ENCODE data around the gene ARHGAP26.

The ARHGAP26 gene

DNA sequence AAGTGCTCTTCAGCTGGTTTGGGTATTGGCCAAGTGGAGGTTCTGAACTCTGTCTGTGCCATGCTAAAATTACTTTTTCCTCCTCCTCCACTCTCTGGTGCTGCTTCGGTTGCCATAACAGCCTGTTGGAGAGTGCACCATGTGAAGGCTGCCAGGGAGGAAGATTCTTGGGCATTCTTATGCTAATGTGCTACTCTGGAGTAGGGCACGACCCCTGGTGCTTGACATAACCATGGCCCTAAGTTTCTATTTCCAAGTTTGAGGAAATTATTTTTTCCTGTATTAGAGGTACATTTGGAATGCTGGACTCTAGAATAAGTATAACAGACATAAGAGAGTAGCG lies 111.6 kb downstream of the ARHGAP26 start:
- DNase-seq: no peak

DNA sequence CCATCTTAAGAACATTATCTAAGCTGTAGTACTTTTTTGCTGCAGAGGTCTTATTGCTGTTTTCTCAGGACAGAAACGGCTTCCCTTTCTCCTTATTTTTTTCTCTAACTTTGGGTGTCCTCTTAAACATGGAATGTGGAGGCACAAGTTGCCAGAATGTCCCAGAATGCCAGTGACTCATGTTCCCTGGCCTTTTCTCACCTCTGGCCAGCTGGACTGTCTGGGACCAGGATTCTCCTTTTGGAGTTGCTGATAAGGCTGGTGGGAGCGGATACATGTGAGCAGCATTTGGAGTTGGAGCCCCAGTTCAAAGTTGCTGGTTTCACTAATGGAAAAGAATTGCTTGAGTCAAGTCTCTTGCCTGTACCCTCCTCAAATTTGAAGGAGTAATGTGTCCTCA lies 112.8 kb downstream of the ARHGAP26 start:
- DNase-seq: no peak

DNA sequence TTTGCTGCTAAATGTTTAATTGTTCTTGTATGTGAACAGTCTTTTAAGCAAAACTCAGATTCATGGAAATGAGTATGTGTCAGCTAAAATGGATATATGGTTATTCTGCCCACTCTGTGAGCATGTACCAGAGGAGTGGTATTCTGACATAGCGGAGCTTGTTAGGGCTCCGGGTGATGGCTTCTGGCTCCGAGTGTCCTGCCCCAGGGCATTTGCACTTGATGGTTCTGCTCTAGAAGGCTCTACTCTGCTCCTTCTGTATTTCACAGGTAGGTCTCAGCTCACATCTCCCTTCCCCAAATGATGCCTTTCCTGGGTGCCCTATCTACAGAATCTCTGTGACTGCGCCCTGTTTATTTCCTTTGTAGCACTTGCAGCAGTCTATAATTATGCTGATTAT lies 113.3 kb downstream of the ARHGAP26 start:
- no peak for DNase-seq

DNA sequence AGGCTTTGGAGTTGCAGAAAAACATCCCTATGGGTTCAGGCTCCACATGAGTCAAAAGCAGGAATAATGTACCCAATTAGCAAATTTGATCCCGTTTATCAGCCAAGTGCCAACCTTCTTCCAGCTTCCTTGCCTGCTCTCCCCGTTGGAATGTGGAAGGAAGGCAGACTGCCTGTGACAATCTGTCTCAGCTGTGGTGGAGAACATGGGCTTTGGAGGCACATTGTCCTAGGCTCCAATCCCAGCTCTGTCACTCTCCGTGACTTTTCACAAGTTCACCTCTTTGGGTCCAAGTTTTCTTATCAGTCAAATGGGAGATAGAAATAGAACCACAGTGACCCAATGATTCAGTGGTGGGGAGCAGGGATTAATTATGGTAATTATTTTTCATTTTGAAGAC lies 113.9 kb downstream of the ARHGAP26 start:
- DNase-seq: no peak

DNA sequence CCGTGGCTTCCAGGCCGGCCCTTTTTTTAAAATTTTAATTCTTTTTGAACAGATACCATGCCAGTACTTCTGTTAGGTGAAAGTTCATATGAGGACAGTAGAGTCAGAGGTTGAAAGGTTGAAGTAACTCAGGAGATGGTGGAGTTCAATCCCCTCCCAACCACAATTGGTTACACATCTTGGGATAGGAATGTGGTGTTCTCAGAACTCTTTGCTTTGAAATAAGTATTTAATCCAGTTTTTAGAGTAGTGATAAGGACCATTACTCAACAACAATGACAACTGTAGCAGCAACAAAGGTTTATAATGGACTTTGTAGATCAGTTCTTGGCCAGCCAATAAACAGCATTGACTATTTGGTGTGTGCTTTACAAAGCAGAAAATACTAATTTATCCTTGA lies 116.0 kb downstream of the ARHGAP26 start:
- no peak for DNase-seq

DNA sequence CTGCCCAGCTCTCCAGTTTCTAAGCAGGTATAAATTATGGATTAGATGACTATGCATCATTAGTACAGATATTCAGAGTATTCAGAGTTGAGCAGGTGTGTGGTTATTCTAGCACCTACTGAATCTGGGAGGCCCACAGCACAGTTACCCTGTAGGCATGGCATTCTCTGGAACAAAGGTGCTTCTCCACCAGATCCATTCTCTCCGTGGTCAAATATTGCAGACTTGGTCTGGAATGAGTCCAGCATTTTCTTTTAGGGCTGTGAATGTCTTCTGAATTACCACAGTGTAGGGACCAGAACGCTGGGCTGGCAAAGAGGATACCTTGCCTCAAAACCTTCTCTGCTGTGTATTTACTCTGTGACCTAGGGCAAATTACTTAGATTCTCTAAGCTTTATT lies 116.8 kb downstream of the ARHGAP26 start:
- no peak for DNase-seq

DNA sequence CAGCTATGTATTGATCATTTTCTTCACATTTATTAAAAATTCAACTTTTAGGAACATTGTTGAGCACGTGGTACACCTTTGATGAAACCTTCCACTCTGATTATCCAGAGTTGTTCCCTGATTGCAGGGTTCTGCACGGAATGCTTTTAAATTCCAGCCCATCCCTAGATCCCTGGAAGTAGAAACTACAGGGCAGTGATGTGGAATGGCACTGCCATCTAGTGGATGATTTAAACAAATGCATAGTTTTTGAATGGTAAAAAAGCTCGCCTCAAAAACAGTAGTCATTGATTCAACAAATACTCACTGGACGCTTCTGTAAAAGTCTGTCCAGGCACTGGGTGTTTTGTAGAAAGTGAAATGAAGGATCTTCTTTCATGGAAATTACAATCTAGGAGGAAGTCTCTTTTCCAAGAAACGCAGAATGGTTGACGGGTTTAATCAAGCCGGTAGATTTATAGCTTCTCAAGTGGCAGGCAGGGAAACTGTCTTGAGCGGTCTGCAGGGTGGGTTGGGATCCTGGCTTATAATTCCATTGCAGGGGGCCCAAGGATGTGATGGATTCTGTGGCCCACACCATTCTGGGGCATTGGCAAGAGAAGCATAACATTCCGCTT lies 118.4 kb downstream of the ARHGAP26 start:
- DNase-seq: peak; percentile 64

DNA sequence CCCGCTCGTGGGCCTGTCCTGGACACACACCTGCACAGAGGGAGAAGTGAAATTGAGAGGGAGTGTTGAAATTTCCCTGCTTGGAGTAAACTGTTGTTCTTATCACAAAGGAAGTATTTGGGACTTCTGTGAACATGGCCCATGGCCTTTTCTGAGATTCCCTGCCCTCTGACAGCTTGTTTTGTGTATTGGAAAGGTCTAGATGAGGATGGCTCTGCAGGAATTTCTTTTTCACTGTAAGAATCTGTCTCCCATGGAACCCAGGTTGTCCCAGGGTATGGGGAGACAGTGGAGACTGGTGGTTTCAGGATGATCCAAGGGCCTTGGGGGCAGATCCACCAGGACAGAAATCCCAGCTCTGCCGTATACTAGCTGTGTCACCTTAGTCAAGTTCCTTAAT lies 121.8 kb downstream of the ARHGAP26 start:
- DNase-seq: no peak

DNA sequence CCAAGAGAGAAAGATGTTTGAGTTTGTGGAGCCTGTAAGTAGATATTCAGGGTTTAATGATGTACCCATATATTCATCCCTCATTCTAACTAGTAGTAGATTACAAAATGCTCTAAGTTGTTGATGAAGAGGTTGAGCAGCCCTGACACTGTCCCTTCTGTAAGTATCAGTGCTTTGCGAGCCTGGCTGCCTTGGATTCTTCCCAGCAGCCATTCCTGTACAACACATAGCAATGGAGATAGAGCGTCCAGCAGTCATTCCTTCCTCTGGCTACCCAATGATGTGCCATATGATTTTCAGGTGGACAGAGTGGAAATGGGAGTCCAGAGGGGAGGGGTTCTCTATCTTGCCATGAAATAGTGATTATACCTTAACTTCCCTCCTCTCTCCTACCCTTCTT lies 124.1 kb downstream of the ARHGAP26 start:
- no peak for DNase-seq

DNA sequence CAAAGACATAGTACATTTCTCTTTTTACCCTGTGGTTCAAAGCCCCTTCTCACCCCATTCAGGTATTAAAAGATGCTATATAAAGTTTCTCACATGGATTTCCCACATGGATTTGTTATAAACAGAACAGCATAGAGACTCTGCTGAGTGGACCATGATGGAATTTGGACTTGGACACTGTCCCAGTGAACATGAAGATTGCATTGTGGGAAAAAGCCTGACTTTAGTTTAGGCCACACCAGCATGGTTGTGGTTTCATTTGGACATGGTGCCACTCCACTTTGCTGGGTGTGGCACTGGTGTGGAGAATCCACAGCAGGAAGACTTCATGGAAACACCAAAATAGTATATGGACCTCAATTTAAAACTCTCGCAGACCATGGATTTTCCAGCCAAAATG lies 124.6 kb downstream of the ARHGAP26 start:
- peak; percentile 30 for DNase-seq

DNA sequence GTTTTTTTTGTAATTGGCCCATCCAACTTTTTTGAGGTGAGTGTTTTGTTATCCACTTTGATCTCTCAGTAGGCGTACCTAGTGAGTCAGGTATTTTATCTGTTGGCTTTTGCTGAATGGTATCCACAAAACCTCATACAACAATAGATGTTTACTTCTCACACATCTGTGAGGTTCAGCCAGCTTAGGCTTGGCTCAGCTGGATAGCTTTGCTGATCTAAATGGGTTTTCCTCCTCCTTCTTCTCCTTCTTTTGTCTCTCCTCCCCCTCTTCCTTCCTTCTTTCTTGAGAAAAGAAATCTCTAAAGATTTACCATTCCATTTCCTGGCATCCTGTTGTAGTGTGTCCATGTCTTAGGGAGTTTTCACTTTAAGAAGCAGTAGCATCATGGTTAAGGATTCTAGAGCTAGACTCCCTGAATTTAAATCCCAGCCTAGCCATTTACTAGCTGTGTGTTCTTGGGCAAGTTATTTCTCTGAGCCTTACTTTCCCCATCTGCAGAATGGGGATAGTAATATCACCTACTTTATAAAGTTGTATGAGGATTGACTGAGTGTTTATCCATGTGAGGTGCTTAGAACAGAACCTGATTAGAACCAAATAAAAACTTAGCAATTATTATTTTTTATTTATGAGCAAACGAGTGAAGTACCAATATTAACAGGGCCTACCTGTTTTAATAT lies 126.3 kb downstream of the ARHGAP26 start:
- DNase-seq: no peak

DNA sequence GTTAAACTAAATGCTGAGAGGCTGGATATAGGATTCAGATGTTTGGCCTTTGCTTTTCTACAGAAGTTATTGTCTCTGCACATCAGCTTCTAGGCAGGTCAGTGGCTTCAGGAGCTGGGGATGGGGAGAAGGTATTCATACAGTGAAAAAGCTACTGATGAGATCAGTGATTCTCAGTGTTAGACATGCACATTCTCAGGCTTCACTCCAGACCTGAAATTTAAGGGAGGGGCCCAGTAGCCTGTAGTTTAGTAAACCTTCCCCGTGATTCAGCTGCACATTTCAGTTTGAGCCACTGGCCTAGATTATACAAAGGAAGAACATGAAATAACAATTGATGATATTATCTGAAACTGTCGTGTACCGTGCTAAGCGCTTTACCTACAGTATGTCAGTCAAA lies 127.2 kb downstream of the ARHGAP26 start:
- no peak for DNase-seq

DNA sequence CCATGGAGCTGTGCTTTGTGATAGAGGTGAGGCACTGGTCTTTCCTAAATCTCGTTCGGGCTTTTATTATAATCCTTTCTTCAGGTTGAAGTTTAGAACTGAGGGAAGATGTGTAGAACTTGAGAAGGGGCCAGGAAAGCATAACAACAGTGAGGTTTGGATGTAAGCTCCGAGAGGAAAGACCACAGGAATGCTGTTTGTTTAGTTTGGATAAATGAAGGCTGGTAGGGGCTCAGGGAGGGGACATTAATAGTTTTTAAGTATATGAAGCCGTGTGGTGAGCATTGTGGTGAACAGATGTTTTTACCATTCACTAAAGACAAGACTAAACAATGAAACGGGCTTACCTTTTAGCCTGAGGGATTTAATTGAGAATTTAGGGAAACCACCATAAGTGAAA lies 130.8 kb downstream of the ARHGAP26 start:
- peak; percentile 44 for DNase-seq

DNA sequence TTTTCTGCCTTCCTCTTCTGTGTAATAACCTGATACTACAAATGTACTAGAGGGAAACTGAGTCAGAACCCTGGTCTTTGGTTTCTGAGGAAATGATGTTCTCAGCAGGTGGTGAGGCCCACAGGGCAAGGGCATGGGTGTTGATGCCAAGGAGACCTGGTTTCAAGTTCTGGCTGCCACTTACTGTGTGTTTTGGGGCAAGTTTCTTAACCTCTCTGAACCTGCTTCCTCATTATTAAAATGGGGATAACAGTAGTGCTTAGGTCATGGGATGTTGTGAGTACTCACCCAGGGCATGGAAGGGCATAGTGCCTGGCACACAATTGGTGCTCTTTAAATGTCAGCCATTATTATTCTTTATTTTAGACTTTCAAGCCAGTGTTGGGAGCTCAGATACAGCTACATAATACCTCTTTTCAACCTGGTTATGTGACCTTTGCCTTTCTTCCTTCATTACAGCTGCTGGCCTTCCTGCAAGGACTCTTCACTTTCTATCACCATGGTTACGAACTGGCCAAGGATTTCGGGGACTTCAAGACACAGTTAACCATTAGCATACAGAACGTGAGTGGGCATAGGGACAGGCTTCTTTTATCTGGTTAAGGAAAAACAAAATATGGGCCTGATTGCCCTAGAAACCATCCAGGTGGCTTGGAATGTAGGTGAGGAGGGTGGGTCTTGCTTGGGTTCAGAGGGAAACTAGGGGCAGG lies 131.5 kb downstream of the ARHGAP26 start:
- no peak for DNase-seq

DNA sequence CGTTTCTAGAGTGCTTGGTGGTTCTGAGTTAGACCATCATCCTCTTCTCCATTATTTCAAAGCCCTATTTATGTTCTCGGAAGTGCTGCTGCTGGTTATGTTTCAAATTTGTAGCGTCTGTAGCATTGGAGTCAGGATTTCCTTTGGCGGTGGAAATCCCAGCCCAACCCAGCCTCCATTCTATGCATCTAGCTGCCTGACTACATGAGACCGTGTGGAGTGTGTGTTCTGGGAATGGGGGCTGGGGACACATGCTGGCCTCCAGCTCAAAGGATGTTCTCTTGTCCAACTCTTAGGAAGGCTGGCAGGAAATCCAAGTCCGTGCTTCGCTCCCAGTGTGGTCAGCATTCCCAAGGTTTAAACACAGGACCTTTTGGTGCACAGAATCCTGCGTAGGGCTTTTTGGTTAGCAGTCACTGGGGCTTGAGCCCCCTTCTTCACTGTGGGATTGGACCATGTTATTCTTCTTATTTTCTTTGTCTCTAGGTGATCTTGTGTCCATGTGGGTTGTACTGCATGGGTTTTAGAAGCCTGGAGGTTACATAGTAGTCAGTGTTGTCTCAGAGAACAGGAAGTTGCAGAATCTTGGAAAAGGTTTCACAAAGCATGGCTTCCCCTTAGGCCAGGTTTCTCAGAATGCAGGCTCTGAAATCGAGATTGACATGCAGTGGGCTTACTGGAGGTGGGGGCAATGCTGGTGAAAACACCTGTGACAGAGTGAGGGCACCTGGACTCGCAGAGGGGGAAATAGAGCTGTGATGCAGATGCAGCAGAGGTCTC lies 132.2 kb downstream of the ARHGAP26 start:
- DNase-seq: no peak

DNA sequence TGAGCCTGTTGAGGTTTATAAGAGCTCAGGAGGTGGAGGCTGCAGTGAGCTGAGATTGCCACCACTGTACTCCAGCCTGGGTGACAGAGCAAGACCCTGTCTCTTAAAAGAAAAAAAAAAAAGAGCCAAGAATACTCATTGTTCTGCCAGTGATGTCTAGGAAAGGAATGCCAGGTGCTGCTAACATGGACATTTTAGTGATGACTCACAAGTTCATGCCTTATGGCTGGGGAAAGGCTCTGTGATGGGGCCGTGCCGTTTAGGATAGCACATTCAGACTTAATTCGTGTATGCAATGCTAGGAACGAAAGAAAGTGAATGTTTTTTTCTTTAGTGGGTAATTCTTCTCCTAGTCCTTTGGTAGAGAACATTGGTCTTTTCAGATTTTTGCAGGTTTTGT lies 134.2 kb downstream of the ARHGAP26 start:
- DNase-seq: no peak

DNA sequence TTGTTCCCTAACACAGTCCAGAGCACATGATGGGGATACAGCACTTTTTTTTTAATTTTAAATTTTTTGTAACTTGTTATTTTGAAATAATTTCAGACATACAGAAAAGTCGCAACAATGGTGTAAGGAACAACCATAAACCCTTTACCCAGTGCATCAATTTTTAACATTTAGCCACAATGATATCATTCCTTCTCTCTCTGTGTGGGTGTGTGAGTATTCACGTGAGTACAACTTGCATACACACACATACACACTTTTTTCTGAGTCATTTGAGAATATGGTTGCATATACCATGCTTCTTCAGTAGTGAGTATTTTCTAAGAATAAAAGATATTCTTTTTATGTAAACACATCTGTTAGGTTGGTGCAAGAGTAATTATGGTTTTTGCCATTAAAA lies 135.2 kb downstream of the ARHGAP26 start:
- DNase-seq: no peak

DNA sequence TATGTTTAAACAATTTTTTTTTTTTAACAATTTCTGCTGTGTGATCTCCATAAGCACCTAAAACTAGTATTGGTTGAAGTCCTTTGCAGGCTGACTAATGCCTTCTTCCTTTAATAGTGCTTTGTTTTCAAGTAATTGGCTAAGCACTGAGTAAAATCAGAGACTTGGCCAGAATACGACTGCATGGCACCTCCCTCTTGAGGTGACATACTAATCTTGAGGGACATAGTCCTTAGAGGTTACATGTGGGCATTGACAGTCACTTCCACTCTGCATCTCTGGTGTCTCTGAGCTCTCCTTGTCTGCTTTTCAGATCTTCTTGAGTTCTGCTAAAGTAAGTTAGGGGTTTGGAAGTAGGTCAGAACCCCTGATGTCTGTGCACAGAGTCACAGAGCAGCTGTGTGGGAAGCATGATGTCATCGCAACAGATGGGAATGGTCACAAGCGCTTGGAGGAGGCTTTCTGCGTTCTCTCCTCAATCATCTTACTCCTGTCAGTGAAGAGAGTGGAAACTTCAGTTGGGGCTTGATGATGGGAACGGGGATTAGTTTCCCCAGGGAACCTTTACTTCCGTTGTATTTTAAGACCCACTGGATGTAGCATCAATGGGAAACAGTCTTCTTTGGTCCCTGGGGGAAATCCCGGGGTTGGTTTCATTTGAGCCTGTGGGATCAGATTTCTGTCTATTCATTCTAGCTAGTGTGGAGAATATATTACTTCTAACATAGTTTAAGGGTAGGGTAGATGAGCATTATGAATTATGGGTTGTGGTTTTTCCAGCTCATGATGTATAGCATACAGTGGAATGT lies 136.9 kb downstream of the ARHGAP26 start:
- no peak for DNase-seq

DNA sequence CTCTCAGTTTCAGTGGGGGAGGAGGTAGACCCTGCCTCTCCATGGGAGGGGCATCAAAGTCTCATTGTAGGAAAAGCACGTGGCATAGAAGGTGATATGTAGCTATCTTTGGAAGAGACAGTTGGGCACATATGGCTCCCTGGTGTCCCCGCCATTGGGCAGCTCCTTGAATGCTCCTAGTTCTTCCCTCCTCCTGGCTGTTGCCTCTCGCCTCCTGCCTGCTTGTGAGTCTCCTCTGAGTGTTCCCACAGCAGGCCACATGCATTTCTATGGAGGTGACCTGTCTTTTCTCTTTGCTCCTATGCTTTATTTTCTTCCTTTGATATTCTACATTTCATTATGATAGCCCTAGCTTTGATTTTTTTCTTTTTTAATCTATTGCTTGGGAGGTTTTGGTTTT lies 138.5 kb downstream of the ARHGAP26 start:
- DNase-seq: no peak

DNA sequence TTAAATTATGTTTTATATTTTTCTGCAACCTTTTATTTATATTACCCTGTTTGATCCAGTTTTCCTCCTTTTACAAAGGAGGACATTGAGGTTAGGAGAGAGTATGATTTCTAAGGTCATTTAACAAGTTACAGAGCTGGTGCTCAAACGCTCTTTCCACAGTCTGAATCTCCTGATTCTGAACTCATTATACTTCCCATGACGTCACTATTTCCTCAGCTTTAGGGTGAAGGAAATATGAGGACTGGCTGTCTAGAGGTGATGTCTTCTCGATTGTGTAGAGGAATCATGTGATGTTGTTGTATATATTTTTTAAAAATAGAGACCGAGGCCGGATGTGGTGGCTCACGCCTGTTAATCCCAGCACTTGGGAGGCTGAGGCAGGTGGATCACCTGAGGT lies 140.0 kb downstream of the ARHGAP26 start:
- no peak for DNase-seq

DNA sequence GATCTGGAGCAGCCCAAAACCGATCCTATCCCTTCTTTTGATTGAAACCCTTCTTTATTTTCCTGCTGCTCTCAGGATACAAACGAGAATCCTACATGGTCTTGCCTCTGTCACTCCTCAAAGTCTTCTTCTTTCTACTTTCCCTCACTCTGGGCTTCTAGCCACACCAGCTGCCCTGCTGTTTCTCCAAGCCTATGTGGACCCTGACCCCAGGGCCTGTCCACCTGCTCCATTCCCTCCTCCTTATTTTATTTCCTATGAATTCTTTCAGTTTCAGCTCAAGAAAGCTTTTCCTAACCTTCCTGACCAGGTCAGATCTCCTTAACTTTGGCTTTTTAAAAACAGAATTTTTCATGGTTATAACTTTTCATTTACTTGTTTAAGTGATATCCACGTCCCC lies 141.0 kb downstream of the ARHGAP26 start:
- DNase-seq: no peak

DNA sequence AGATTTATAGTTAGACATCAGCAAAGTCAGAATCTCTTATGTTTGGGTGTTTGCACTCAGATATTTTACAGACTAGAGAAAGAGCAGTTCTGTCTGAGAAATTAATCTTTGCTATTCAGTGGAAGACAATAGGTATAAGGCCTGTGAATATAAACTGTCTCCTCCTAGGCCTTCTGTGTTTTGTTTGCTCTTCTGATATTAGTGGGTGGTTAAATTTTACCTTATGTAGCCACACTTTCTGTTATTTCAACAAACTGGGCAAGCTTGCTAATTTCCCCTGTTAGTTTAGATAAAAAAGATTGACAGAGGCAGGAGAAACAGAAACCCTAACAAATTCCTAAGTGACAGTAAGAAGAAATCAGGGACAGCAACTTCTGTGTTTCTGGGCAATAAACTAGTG lies 141.6 kb downstream of the ARHGAP26 start:
- no peak for DNase-seq

Measured in amniotic stem cell (primary cell).